ENCODE data around the gene PAX2. TPM values are rescaled to one million over a fixed set of nuclear protein-coding genes. Genes with fewer than 3 reads are reported as not detected.

The PAX2 gene
- total RNA-seq, 1 experiment from 2014 or later, result not detected

DNA sequence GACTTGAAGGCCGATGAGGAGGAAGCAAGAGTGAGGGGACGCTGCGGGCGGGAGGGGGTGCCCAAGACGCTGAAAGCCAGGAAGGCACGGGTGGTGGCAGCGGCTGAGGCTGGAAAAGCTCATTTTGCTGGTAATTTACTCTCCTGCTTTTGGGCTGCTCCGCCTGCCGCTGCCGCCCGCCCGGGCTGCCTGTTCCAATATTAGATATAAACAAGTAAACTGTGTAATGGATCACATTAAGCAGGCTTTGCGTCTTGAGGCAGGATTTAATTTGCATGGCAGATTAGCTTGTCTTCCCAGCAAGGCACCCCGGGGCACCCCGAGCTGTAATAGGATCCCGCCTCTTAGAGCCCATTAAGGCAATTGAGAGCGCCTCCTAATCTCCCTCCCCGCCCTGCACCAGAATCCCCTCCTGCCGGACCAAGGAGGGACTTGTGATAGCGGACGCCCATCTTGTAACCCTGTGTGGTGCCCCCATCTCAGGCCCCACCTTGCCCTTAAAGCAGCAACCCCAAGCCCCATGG, 121.3 kb downstream of the PAX2 start:
- no peak overlapping the region for H2AK5ac ChIP-seq (ENCODE audit: insufficient read length, low read length)
- no peak overlapping the region for H4K91ac ChIP-seq (ENCODE audit: insufficient read length, low read depth, low read length)
- peak overlapping the region; percentile 35 to 67 for H3K4me3 Mint-ChIP-seq
- DNase-seq, result peak; percentile 75
- WGBS (ENCODE audit: extremely low coverage, insufficient read length, low lambda C conversion rate), result no CpG with 5 or more reads among the region's 21 CpGs
- H2BK12ac ChIP-seq (ENCODE audit: insufficient read length, low read depth, low read length), result no peak overlapping the region
- H4K8ac ChIP-seq (replicated peaks; ENCODE audit: insufficient read length, low read depth, low read length), result no peak overlapping the region
- no peak overlapping the region for H3K4ac ChIP-seq (ENCODE audit: low read depth, low read length)
- H3K9me3 Mint-ChIP-seq, result no peaks in the 10 kb centered on the region
- no peaks in the 10 kb centered on the region for H3K79me2 ChIP-seq (ENCODE audit: insufficient read depth, low read length)
- peaks cover 11% of the 10 kb centered on the region; the same call in 1 of the 2 replicates for H3K27me3 ChIP-seq (ENCODE audit: insufficient read depth, low read length)
- H3K27me3 Mint-ChIP-seq (ENCODE audit: low read depth), result peaks cover 91% of the 10 kb centered on the region
- no peak overlapping the region for H3K9ac ChIP-seq (ENCODE audit: extremely low read depth, insufficient read length, low read length)
- peak overlapping the region; percentile 46 for H3K4me2 ChIP-seq (ENCODE audit: insufficient read depth, insufficient read length, low read length)
- H3K14ac ChIP-seq (ENCODE audit: insufficient read depth, low read length), result no peak overlapping the region
- no peaks in the 10 kb centered on the region for H3K23me2 ChIP-seq (ENCODE audit: insufficient read length, low read depth, low read length, poor library complexity, severe bottlenecking)
- no peak overlapping the region for H2BK15ac ChIP-seq (ENCODE audit: low read depth, low read length)
- no peaks in the 10 kb centered on the region for H4K20me1 ChIP-seq (ENCODE audit: control insufficient read depth, insufficient read depth, insufficient read length)
- H2BK20ac ChIP-seq (ENCODE audit: low read depth, low read length, poor library complexity, severe bottlenecking), result no peak overlapping the region
- no peak overlapping the region for H3K27ac Mint-ChIP-seq
- H3K9me3 ChIP-seq (ENCODE audit: control insufficient read depth, low read depth, low read length), result no peaks in the 10 kb centered on the region
- H3K23ac ChIP-seq (ENCODE audit: insufficient read length, low read depth, low read length), result no peak overlapping the region
- H2AFZ ChIP-seq (ENCODE audit: low read length), result no peak overlapping the region
- no peaks in the 10 kb centered on the region for H3K79me1 ChIP-seq (ENCODE audit: insufficient read depth, low read depth, low read length, poor library complexity, severe bottlenecking)
- no peaks in the 10 kb centered on the region for H3K4me1 ChIP-seq (ENCODE audit: insufficient read depth, low read length)
- H3K27ac ChIP-seq (ENCODE audit: insufficient read length, low read depth, low read length), result no peak overlapping the region
- H4K5ac ChIP-seq (ENCODE audit: insufficient read length, low read depth, low read length), result no peak overlapping the region
- H2BK120ac ChIP-seq (ENCODE audit: low read depth, low read length, poor library complexity, severe bottlenecking), result no peak overlapping the region
- no peak overlapping the region for H2BK5ac ChIP-seq (ENCODE audit: insufficient read length, low read length)
- H3K4me1 Mint-ChIP-seq, result peaks cover 15 to 20% of the 10 kb centered on the region in 2 experiments
- no peak overlapping the region for H3T11ph ChIP-seq (ENCODE audit: low read length)
- no peak overlapping the region for H3K18ac ChIP-seq (ENCODE audit: insufficient read length, low read depth, low read length)
- TF ChIP-seq, protein P1, sequence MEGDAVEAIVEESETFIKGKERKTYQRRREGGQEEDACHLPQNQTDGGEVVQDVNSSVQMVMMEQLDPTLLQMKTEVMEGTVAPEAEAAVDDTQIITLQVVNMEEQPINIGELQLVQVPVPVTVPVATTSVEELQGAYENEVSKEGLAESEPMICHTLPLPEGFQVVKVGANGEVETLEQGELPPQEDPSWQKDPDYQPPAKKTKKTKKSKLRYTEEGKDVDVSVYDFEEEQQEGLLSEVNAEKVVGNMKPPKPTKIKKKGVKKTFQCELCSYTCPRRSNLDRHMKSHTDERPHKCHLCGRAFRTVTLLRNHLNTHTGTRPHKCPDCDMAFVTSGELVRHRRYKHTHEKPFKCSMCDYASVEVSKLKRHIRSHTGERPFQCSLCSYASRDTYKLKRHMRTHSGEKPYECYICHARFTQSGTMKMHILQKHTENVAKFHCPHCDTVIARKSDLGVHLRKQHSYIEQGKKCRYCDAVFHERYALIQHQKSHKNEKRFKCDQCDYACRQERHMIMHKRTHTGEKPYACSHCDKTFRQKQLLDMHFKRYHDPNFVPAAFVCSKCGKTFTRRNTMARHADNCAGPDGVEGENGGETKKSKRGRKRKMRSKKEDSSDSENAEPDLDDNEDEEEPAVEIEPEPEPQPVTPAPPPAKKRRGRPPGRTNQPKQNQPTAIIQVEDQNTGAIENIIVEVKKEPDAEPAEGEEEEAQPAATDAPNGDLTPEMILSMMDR (conservative IDR thresholded peaks at IDR 0.05), result no peak
- no peaks in the 10 kb centered on the region for H3K36me3 Mint-ChIP-seq (ENCODE audit: insufficient read depth in 1 of 3, low read depth in 3 of 3)
- no peak overlapping the region for H3K56ac ChIP-seq (ENCODE audit: insufficient read length, low read depth, low read length)
